SK-N-SH (cell line): ENCODE data around the gene RPL3. TPM values are rescaled to one million over a fixed set of nuclear protein-coding genes. Genes with fewer than 3 reads are reported as not detected.

ENCODE experiments used
- CTCF ChIA-PET: fragments of 300-600, 350-600 bp; formaldehyde crosslinking; extraction: SDS; loops from one replicate; lab custom pipeline; 2021; lab: Yijun Ruan, JAX
- POLR2A ChIA-PET: fragments of 350-600 bp; sonication (Branson Sonifier 250); formaldehyde crosslinking; extraction: SDS; loops from one replicate; lab custom pipeline; 2020; ENCODE audit warnings: antibody characterized with exemption, inconsistent platforms; lab: Yijun Ruan, JAX
- DNase-seq: peaks from one replicate; pipeline ENCODE4 v3.0.0; 2012
- H2AFZ ChIP-seq: fragments of 200-600 bp; sonication (generic); 2 replicates; pipeline ENCODE4 v1.8.1; 2016; ENCODE audit warnings: antibody characterized with exemption, mild to moderate bottlenecking, low read depth
- H3F3A ChIP-seq: fragments of 200-600 bp; sonication (generic); replicated peaks from 2 replicates; pipeline ENCODE3; 2016; ENCODE audit warnings: antibody characterized with exemption, mild to moderate bottlenecking; ENCODE audit not compliant: insufficient read depth
- H3K27ac ChIP-seq, 2 experiments: fragments of 200-500 bp in 1 of 2; fragments of 200-600 bp in 1 of 2; sonication (Bioruptor generic) in 1 of 2; sonication (generic), shearing (Covaris generic) in 1 of 2; 2 replicates each; pipeline versions ENCODE4 v1.5.1 to v1.6.1; 2014 to 2016; ENCODE audit warnings: low read depth in 2 of 2, inconsistent platforms in 1 of 2, low read length in 1 of 2, mild to moderate bottlenecking in 1 of 2, mixed read lengths in 1 of 2
- H3K27me3 ChIP-seq: fragments of 200-600 bp; sonication (generic), shearing (Covaris generic); 2 replicates; pipeline ENCODE4 v1.6.1; 2016; ENCODE audit warnings: mixed run types; ENCODE audit not compliant: insufficient read depth
- H3K36me3 ChIP-seq, 2 experiments: fragments of 200-500 bp in 1 of 2; fragments of 200-600 bp in 1 of 2; sonication (Bioruptor generic) in 1 of 2; sonication (generic) in 1 of 2; replicated peaks in 1 of 2; 2 replicates each; pipeline versions ENCODE3 to v1.5.1; 2014 to 2016; ENCODE audit warnings: low read length in 1 of 2, mild to moderate bottlenecking in 1 of 2; ENCODE audit not compliant: insufficient read depth in 2 of 2, control insufficient read depth in 1 of 2
- H3K4me1 ChIP-seq, 2 experiments: fragments of 200-500 bp in 1 of 2; fragments of 200-600 bp in 1 of 2; sonication (Bioruptor generic) in 1 of 2; sonication (generic), shearing (Covaris generic) in 1 of 2; 2 replicates each; pipeline versions ENCODE4 v1.5.1 to v1.6.1; 2014 to 2016; ENCODE audit warnings: low read depth in 1 of 2, low read length in 1 of 2, mixed run types in 1 of 2; ENCODE audit not compliant: insufficient read depth in 2 of 2, control insufficient read depth in 1 of 2
- H3K4me2 ChIP-seq: fragments of 200-600 bp; sonication (generic), shearing (Covaris generic); 2 replicates; pipeline ENCODE4 v1.6.1; 2017; ENCODE audit warnings: mixed run types
- H3K4me3 ChIP-seq, 2 experiments: fragments of 200-500 bp in 1 of 2; fragments of 200-600 bp in 1 of 2; sonication (Bioruptor generic) in 1 of 2; sonication (generic), shearing (Covaris generic) in 1 of 2; 2 replicates each; pipeline versions ENCODE4 v1.5.1 to v1.8.1; 2014 to 2016; ENCODE audit warnings: low read depth in 2 of 2, inconsistent platforms in 1 of 2, low read length in 1 of 2, mild to moderate bottlenecking in 1 of 2, mixed read lengths in 1 of 2, moderate library complexity in 1 of 2
- H3K79me2 ChIP-seq: fragments of 200-600 bp; sonication (generic); 2 replicates; pipeline ENCODE4 v1.8.1; 2017; ENCODE audit warnings: mild to moderate bottlenecking; ENCODE audit not compliant: insufficient read depth
- H3K9ac ChIP-seq: fragments of 200-600 bp; sonication (generic); 2 replicates; pipeline ENCODE4 v1.6.1; 2017; ENCODE audit warnings: mixed run types
- H3K9me2 ChIP-seq: fragments of 200-600 bp; sonication (generic); 2 replicates; pipeline ENCODE4 v1.6.1; 2017; ENCODE audit warnings: mixed run types
- H3K9me3 ChIP-seq: fragments of 200-600 bp; sonication (generic); 2 replicates; pipeline ENCODE4 v1.6.1; 2017; ENCODE audit warnings: mixed run types, mild to moderate bottlenecking, moderate library complexity
- H4K20me1 ChIP-seq: fragments of 200-600 bp; sonication (generic); 2 replicates; pipeline ENCODE4 v1.6.1; 2017; ENCODE audit warnings: mild to moderate bottlenecking, mixed run types; ENCODE audit not compliant: insufficient read depth
- CHD2 ChIP-seq: fragments of 150-350 bp; IDR thresholded peaks from 2 replicates; pipeline ENCODE4 v1.6.1; 2018; ENCODE audit warnings: low read length; ENCODE audit not compliant: partially characterized antibody
- ELF1 ChIP-seq: IDR thresholded peaks from 2 replicates; pipeline ENCODE4 v1.4.0; 2012
- FOXJ3 ChIP-seq: sonication (generic); formaldehyde crosslinking; IDR thresholded peaks from 2 replicates; pipeline ENCODE4 v1.5.1; 2020; ENCODE audit warnings: mild to moderate bottlenecking, missing genetic modification reagents
- GABPA ChIP-seq: IDR thresholded peaks from 2 replicates; pipeline ENCODE4 v1.4.0; 2012; ENCODE audit warnings: low read depth, mild to moderate bottlenecking
- GATA2 ChIP-seq: sonication (generic); formaldehyde crosslinking; IDR thresholded peaks from 2 replicates; pipeline ENCODE4 v1.5.0; 2020; ENCODE audit warnings: mild to moderate bottlenecking, missing genetic modification reagents
- MEF2A ChIP-seq: IDR thresholded peaks from 2 replicates; pipeline ENCODE4 v1.4.0; 2012; ENCODE audit warnings: low read depth, borderline replicate concordance
- NRF1 ChIP-seq: IDR thresholded peaks from 2 replicates; pipeline ENCODE4 v1.6.1; 2012; ENCODE audit warnings: low read depth, mild to moderate bottlenecking, low read length
- POLR2AphosphoS5 ChIP-seq: IDR thresholded peaks from 2 replicates; pipeline ENCODE4 v1.6.1; 2012; ENCODE audit warnings: low read depth, low read length
- RAD21 ChIP-seq: IDR thresholded peaks from 2 replicates; pipeline ENCODE4 v1.6.1; 2012; ENCODE audit warnings: mild to moderate bottlenecking, low read length
- RCOR1 ChIP-seq: fragments of 150-350 bp; IDR thresholded peaks from 2 replicates; pipeline ENCODE4 v1.6.1; 2017; ENCODE audit warnings: antibody characterized with exemption, low read length
- SIN3A ChIP-seq: IDR thresholded peaks from 2 replicates; pipeline ENCODE4 v1.6.1; 2012; ENCODE audit warnings: low read depth, mild to moderate bottlenecking, low read length, moderate library complexity, borderline replicate concordance
- TAF1 ChIP-seq: IDR thresholded peaks from 2 replicates; pipeline ENCODE4 v1.6.1; 2012; ENCODE audit warnings: low read depth, mild to moderate bottlenecking, low read length, moderate library complexity, borderline replicate concordance
- TEAD4 ChIP-seq: IDR thresholded peaks from 2 replicates; pipeline ENCODE4 v1.4.0; 2012; ENCODE audit warnings: mild to moderate bottlenecking, borderline replicate concordance; ENCODE audit not compliant: insufficient read depth
- WGBS: methylation state at CpG from one replicate; pipeline ENCODE4 v1.1.6; 2017; ENCODE audit warnings: low lambda C conversion rate; 5-methylcytosine and 5-hydroxymethylcytosine counted together
- polyA plus RNA-seq, 3 experiments: library from polyadenylated mRNA; depleted of rRNA; stranded (reverse); fragments of >200 nt; gene quantifications; 2 replicates each; pipeline ENCODE4 v1.2.3, GENCODE V29; 2012
- TF ChIP-seq, protein P1 (sequence below): fragments of 200-600 bp; sonication (generic); IDR thresholded peaks from 2 replicates; pipeline ENCODE4 v1.6.1; 2017; ENCODE audit warnings: antibody characterized with exemption, mild to moderate bottlenecking, moderate library complexity
- TF ChIP-seq, protein P2 (sequence below): IDR thresholded peaks from 2 replicates; pipeline ENCODE4 v1.4.0; 2012; ENCODE audit warnings: low read depth, borderline replicate concordance
- TF ChIP-seq, protein P3 (sequence below): IDR thresholded peaks from 2 replicates; pipeline ENCODE4 v1.4.0; 2012; ENCODE audit warnings: low read depth
- TF ChIP-seq, protein P4 (sequence below): IDR thresholded peaks from 2 replicates; pipeline ENCODE4; 2012
- TF ChIP-seq, protein P5 (sequence below): fragments of 150-350 bp; IDR thresholded peaks from 2 replicates; pipeline ENCODE4 v1.6.1; 2016; ENCODE audit warnings: mild to moderate bottlenecking, low read depth, low read length

Gene RPL3
- polyA plus RNA-seq, 1 of the 3 experiments (the other 2 are of a cell fraction) = 4,976 TPM

DNA sequence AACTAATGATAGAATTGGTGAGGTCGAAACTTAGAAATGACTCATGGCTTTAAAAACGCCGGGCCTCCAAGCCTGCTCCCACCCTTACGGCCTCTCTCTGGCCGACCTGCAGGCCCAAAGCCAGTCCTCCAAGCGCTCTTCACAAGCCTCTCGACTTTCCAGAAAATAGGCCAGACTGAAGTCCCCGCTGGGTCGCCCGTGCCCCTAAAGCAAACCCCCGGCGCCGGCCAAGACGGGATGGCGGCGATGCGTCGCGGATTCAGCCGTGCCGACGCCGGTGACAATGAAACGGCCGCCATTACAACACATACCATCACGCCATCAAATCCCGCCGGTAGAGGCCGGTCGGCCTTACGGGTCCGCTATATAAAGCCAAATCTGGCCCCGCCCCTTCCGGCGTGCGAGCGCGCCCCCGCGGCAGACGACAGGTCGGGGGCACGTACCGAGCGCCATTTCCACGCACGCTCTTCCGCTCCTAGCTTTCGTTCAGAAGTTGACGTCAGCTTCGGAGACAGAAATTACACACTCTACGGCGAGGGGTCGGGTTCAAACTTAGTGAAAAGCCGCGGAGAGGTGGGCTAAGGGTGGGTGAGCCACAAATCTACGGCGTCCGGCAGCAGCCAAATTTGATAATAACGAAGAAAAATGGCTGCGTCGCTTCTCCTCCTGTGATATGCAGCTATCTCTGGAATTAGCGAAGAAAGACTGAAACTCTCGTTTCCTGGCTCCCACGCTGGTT is at the start of gene RPL3 (continued):
- TF ChIP-seq, protein P1, sequence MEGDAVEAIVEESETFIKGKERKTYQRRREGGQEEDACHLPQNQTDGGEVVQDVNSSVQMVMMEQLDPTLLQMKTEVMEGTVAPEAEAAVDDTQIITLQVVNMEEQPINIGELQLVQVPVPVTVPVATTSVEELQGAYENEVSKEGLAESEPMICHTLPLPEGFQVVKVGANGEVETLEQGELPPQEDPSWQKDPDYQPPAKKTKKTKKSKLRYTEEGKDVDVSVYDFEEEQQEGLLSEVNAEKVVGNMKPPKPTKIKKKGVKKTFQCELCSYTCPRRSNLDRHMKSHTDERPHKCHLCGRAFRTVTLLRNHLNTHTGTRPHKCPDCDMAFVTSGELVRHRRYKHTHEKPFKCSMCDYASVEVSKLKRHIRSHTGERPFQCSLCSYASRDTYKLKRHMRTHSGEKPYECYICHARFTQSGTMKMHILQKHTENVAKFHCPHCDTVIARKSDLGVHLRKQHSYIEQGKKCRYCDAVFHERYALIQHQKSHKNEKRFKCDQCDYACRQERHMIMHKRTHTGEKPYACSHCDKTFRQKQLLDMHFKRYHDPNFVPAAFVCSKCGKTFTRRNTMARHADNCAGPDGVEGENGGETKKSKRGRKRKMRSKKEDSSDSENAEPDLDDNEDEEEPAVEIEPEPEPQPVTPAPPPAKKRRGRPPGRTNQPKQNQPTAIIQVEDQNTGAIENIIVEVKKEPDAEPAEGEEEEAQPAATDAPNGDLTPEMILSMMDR = no peak
- TF ChIP-seq, protein P2, sequence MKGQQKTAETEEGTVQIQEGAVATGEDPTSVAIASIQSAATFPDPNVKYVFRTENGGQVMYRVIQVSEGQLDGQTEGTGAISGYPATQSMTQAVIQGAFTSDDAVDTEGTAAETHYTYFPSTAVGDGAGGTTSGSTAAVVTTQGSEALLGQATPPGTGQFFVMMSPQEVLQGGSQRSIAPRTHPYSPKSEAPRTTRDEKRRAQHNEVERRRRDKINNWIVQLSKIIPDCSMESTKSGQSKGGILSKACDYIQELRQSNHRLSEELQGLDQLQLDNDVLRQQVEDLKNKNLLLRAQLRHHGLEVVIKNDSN = no peak
- TF ChIP-seq, protein P3, sequence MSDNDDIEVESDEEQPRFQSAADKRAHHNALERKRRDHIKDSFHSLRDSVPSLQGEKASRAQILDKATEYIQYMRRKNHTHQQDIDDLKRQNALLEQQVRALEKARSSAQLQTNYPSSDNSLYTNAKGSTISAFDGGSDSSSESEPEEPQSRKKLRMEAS = peak; percentile 31; the same call in 1 of the 2 replicates
- TF ChIP-seq, all 33 proteins: peak for 11

DNA sequence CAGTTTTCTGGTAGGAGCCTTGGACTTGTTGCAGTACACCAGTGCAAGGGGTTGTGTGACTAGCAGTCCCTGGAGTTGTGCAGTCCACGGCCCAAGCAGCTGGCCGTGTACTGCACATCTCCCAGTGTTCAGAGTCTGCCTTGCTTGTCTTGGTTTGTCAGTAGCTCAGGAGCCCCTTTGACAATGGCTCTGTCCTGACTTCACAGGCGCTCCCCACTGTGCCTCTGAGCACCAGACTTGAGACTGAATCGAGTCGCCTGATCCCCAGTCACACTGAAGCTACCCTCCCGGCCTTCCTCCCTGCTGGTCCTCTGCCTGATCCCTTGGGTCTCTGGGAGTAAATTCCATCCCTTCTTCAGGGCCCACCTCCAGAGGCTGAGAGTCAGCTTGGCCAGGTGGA is 49.8 kb upstream of the RPL3 start:
- Histone ChIP-seq H3K4me1 (peaks cover 0 to 4% of the 10 kb centered on the region in 2 experiments; a peak in 1 of 4 replicates), H3F3A (no peaks in the 10 kb centered on the region), H3K4me2 (no peak overlapping the region), H3K9me2 (no peaks in the 10 kb centered on the region), H4K20me1 (no peaks in the 10 kb centered on the region), H3K9me3 (no peaks in the 10 kb centered on the region), H3K4me3 (no peak overlapping the region), H3K9ac (no peak overlapping the region), H3K27ac (no peak overlapping the region), H3K79me2 (no peaks in the 10 kb centered on the region), H2AFZ (no peak overlapping the region), H3K27me3 (no peaks in the 10 kb centered on the region), H3K36me3 (no peaks in the 10 kb centered on the region)
- ChIA-PET POLR2A (no interaction called here), CTCF (interaction anchor here (0.9 kb wide), 1 partner anchor 26 kb away, joined by 3 read pairs; no protein-coding TSS in a partner anchor)
- no peak for DNase-seq
- WGBS = 100% methylated on average over 3 of the region's 6 CpGs
- TF ChIP-seq, protein P4, sequence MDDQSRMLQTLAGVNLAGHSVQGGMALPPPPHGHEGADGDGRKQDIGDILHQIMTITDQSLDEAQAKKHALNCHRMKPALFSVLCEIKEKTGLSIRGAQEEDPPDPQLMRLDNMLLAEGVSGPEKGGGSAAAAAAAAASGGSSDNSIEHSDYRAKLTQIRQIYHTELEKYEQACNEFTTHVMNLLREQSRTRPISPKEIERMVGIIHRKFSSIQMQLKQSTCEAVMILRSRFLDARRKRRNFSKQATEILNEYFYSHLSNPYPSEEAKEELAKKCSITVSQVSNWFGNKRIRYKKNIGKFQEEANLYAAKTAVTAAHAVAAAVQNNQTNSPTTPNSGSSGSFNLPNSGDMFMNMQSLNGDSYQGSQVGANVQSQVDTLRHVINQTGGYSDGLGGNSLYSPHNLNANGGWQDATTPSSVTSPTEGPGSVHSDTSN = no peak
- TF ChIP-seq RAD21 (no peak), POLR2AphosphoS5 (no peak), TEAD4 (no peak), CHD2 (no peak), TAF1 (no peak), ELF1 (no peak), MEF2A (no peak), SIN3A (no peak), NRF1 (no peak), GABPA (no peak), RCOR1 (no peak), FOXJ3 (CRISPR knock-in tag) (no peak), GATA2 (CRISPR knock-in tag) (no peak)
- TF ChIP-seq, protein P5, sequence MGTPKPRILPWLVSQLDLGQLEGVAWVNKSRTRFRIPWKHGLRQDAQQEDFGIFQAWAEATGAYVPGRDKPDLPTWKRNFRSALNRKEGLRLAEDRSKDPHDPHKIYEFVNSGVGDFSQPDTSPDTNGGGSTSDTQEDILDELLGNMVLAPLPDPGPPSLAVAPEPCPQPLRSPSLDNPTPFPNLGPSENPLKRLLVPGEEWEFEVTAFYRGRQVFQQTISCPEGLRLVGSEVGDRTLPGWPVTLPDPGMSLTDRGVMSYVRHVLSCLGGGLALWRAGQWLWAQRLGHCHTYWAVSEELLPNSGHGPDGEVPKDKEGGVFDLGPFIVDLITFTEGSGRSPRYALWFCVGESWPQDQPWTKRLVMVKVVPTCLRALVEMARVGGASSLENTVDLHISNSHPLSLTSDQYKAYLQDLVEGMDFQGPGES = no peak
- TF ChIP-seq, protein P2 = no peak
